ENCODE results near the gene TEX50. TPM values are rescaled to one million over a fixed set of nuclear protein-coding genes. Genes with fewer than 3 reads are reported as not detected.
A peak's percentile ranks its signal among the peaks of the same experiment; 100 is the strongest.
"Not testable (repeated sequence)": the region's sequence is repeated elsewhere in the genome, so short reads cannot be mapped to it uniquely, and the experiment has no call there.

Gene TEX50
- total RNA-seq, 1 experiment from 2014 or later: not detected

GRCh38 chr1:173639102-173639501 lies 4.0 kb downstream of the TEX50 start:
- H3K9me3 ChIP-seq (ENCODE audit: insufficient read depth, low read depth): peaks cover 5% of the 10 kb centered on the region; the same call in 1 of the 2 replicates
- H3K27ac ChIP-seq: no peak overlapping the region
- no peak overlapping the region for H3K4me3 ChIP-seq
- BruUV-seq (replicated peaks): no TSS peak
- ChIA-PET POLR2A (ENCODE audit: unreplicated experiment) (interaction anchor here (0.6 kb wide), 1 partner anchor 151 kb away, joined by 3 read pairs; no protein-coding TSS in a partner anchor), CTCF (no interaction called here)
- no peak overlapping the region for H2AFZ ChIP-seq
- no peaks in the 10 kb centered on the region for H3K79me2 ChIP-seq (ENCODE audit: low read depth)
- no peaks in the 10 kb centered on the region for H3K27me3 ChIP-seq (ENCODE audit: insufficient read depth, low read depth)
- H3K4me1 ChIP-seq (replicated peaks; ENCODE audit: insufficient read depth): no peaks in the 10 kb centered on the region
- DNase-seq: no peak
- no peaks in the 10 kb centered on the region for H3K9me2 ChIP-seq (ENCODE audit: insufficient read depth)
- TF ChIP-seq, protein P1, sequence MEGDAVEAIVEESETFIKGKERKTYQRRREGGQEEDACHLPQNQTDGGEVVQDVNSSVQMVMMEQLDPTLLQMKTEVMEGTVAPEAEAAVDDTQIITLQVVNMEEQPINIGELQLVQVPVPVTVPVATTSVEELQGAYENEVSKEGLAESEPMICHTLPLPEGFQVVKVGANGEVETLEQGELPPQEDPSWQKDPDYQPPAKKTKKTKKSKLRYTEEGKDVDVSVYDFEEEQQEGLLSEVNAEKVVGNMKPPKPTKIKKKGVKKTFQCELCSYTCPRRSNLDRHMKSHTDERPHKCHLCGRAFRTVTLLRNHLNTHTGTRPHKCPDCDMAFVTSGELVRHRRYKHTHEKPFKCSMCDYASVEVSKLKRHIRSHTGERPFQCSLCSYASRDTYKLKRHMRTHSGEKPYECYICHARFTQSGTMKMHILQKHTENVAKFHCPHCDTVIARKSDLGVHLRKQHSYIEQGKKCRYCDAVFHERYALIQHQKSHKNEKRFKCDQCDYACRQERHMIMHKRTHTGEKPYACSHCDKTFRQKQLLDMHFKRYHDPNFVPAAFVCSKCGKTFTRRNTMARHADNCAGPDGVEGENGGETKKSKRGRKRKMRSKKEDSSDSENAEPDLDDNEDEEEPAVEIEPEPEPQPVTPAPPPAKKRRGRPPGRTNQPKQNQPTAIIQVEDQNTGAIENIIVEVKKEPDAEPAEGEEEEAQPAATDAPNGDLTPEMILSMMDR (conservative IDR thresholded peaks at IDR 0.05): no peak
- no peak for TF ChIP-seq EZH2 (IDR thresholded peaks at IDR 0.05; ENCODE audit: low read depth)
- H3K4me2 ChIP-seq: no peak overlapping the region
- no peaks in the 10 kb centered on the region for H3F3A ChIP-seq (ENCODE audit: insufficient read depth, low read depth)
- no peaks in the 10 kb centered on the region for H3K36me3 ChIP-seq (ENCODE audit: low read depth)
- intact Hi-C loops (cut with micrococcal nuclease; ENCODE audit: unreplicated experiment): no loop called here
- no peaks in the 10 kb centered on the region for H4K20me1 ChIP-seq (ENCODE audit: insufficient read depth)

- H3F3A ChIP-seq (ENCODE audit: insufficient read depth, low read depth); DNase-seq; H2AFZ ChIP-seq; H3K4me2 ChIP-seq; H3K4me3 ChIP-seq; H3K36me3 ChIP-seq (ENCODE audit: low read depth); intact Hi-C loops (cut with micrococcal nuclease; ENCODE audit: unreplicated experiment); H3K79me2 ChIP-seq (ENCODE audit: low read depth); H3K27me3 ChIP-seq (ENCODE audit: insufficient read depth, low read depth); H3K9me3 ChIP-seq (ENCODE audit: insufficient read depth, low read depth); POLR2A ChIA-PET (ENCODE audit: unreplicated experiment); H3K9me2 ChIP-seq (ENCODE audit: insufficient read depth); CTCF ChIA-PET; H3K27ac ChIP-seq; H4K20me1 ChIP-seq (ENCODE audit: insufficient read depth); H3K4me1 ChIP-seq (replicated peaks; ENCODE audit: insufficient read depth); BruUV-seq (replicated peaks): not testable (repeated sequence)
Observed at GRCh38 chr1:173642450-173643139, 7.5 kb downstream of the TEX50 start.

DNA sequence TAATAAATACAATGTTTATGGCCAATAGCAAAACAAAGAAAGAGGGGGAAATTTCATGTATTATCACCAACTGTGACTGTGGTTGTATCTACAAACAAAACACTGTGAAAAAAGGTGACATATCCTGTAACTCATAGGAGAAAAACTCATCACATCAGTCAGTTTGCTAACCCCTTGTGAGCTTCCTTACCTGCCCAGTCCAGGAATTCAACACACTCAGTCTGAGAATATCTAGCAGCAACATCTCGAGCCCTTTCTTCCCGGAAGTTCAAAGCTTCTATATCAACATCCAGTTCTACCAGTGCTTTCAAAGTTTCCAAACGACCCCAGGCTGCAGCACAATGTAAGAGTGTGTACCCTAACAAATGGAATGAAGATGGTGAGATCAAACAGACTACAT lies 11.5 kb downstream of the TEX50 start:
- H3K79me2 ChIP-seq (ENCODE audit: low read depth): no peaks in the 10 kb centered on the region
- no peak for TF ChIP-seq EZH2 (IDR thresholded peaks at IDR 0.05; ENCODE audit: low read depth)
- TF ChIP-seq, protein P1 (conservative IDR thresholded peaks at IDR 0.05): no peak
- ChIA-PET CTCF (no interaction called here), POLR2A (ENCODE audit: unreplicated experiment) (interaction anchor here (0.5 kb wide), 1 partner anchor 546 kb away, joined by 3 read pairs; no protein-coding TSS in a partner anchor)
- H3K4me3 ChIP-seq: no peak overlapping the region
- BruUV-seq (replicated peaks): no TSS peak
- H3K4me1 ChIP-seq (replicated peaks; ENCODE audit: insufficient read depth): peaks cover 5% of the 10 kb centered on the region; the same call in 1 of the 2 replicates
- no peaks in the 10 kb centered on the region for H3F3A ChIP-seq (ENCODE audit: insufficient read depth, low read depth)
- H3K9me3 ChIP-seq (ENCODE audit: insufficient read depth, low read depth): no peaks in the 10 kb centered on the region; the same call in 1 of the 2 replicates
- no peaks in the 10 kb centered on the region for H4K20me1 ChIP-seq (ENCODE audit: insufficient read depth)
- H3K9me2 ChIP-seq (ENCODE audit: insufficient read depth): no peaks in the 10 kb centered on the region
- H3K27me3 ChIP-seq (ENCODE audit: insufficient read depth, low read depth): no peaks in the 10 kb centered on the region
- no peak for DNase-seq
- H3K27ac ChIP-seq: no peak overlapping the region
- H3K36me3 ChIP-seq (ENCODE audit: low read depth): no peaks in the 10 kb centered on the region
- H3K4me2 ChIP-seq: no peak overlapping the region
- 0 out of 2 replicates have a peak overlapping the region, but pooled peaks have one; percentile 19 for H2AFZ ChIP-seq
- intact Hi-C loops (cut with micrococcal nuclease; ENCODE audit: unreplicated experiment): no loop called here
